Panc1 (cell line): ENCODE measurements around the gene OTUD1. TPM values are rescaled to one million over a fixed set of nuclear protein-coding genes. Genes with fewer than 3 reads are reported as not detected.

Experiments used
- ATAC-seq: fragments of 200-7000 bp; cut with Tn5 transposase; 2 replicates; pipeline ENCODE4 v1.9.1; 2020; ENCODE audit warnings: mild to moderate bottlenecking, moderate library complexity
- BruUV-seq: library from RNA; stranded (reverse); fragments of 400-500 nt; replicated peaks from 2 replicates; lab custom pipeline; 2021; lab: Mats Ljungman, UMichigan
- CTCF ChIA-PET: fragments of 300-600 bp; sonication (Branson Sonifier 250); formaldehyde crosslinking; loops from one replicate; lab custom pipeline; 2022; ENCODE audit warnings: antibody characterized with exemption; lab: Charles Lee
- POLR2A ChIA-PET: fragments of 300-600 bp; sonication (Branson Sonifier 250); formaldehyde crosslinking; loops from one replicate; lab custom pipeline; 2022; ENCODE audit warnings: antibody characterized with exemption; lab: Charles Lee
- DNase-seq: peaks from one replicate; pipeline ENCODE4 v3.0.0-alpha.2; 2010; ENCODE audit warnings: low read depth, low spot score
- H3K27ac ChIP-seq: 2 replicates; pipeline ENCODE4 v1.5.1; 2011; ENCODE audit warnings: mild to moderate bottlenecking, low read length, inconsistent platforms
- H3K27me3 ChIP-seq: fragments of 200-500 bp; sonication (Bioruptor generic); 2 replicates; pipeline ENCODE4 v1.6.0; 2014; ENCODE audit warnings: low read length, inconsistent platforms; ENCODE audit not compliant: control insufficient read depth, insufficient read depth
- H3K36me3 ChIP-seq: fragments of 200-500 bp; sonication (Bioruptor generic); 2 replicates; pipeline ENCODE4 v1.5.1; 2014; ENCODE audit warnings: inconsistent platforms, mild to moderate bottlenecking, low read length, moderate library complexity; ENCODE audit not compliant: control insufficient read depth, insufficient read depth
- H3K4me1 ChIP-seq: 2 replicates; pipeline ENCODE4 v1.5.1; 2011; ENCODE audit warnings: inconsistent platforms, mild to moderate bottlenecking, low read length, moderate library complexity; ENCODE audit not compliant: control insufficient read depth, insufficient read depth
- H3K4me3 ChIP-seq, 2 experiments: 2 replicates each; pipeline ENCODE4 v1.5.1; 2011 to 2012; ENCODE audit warnings: low read depth in 2 of 2, low read length in 2 of 2, mild to moderate bottlenecking in 2 of 2, inconsistent platforms in 1 of 2, moderate library complexity in 1 of 2
- H3K9me3 ChIP-seq: fragments of 200-500 bp; sonication (Bioruptor generic); 2 replicates; pipeline ENCODE4 v1.5.1; 2014; ENCODE audit warnings: low read depth, mild to moderate bottlenecking, inconsistent platforms, low read length, moderate library complexity; ENCODE audit not compliant: control insufficient read depth, insufficient read depth
- POLR2AphosphoS5 ChIP-seq: IDR thresholded peaks from 2 replicates; pipeline ENCODE4 v1.6.1; 2012; ENCODE audit warnings: mild to moderate bottlenecking, low read depth, low read length, moderate library complexity
- SIN3A ChIP-seq: IDR thresholded peaks from 2 replicates; pipeline ENCODE4 v1.6.1; 2012; ENCODE audit warnings: low read depth, mild to moderate bottlenecking, low read length, moderate library complexity, borderline replicate concordance; ENCODE audit not compliant: insufficient read depth
- TCF7L2 ChIP-seq: IDR thresholded peaks from 2 replicates; pipeline ENCODE4 v1.6.1; 2011; ENCODE audit warnings: mild to moderate bottlenecking, low read depth, low read length, inconsistent platforms
- in situ Hi-C: cut with HindIII; loops from 2 replicates; pipeline ENCODE4 v1.10.0; 2016; ENCODE audit warnings: low sequenced_read_pairs, low pct_unique_long_range_greater_than_20kb
- intact Hi-C: fragments of 100-400 bp; cut with micrococcal nuclease; formaldehyde crosslinking; loops from one replicate; pipeline ENCODE4 v1.10.0; 2022; ENCODE audit not compliant: unreplicated experiment
- total RNA-seq: library from RNA; stranded (reverse); gene quantifications from one replicate; pipeline ENCODE4 v1.2.1, GENCODE V29; 2021; ENCODE audit not compliant: unreplicated experiment
- TF ChIP-seq, protein P1 (sequence below): fragments of 450-650 bp; IDR thresholded peaks from 2 replicates; pipeline ENCODE4 v1.5.1; 2017; ENCODE audit warnings: mild to moderate bottlenecking
- TF ChIP-seq, protein P2 (sequence below), 2 experiments: IDR thresholded peaks; 2 replicates each; pipeline ENCODE4 v1.6.1; 2011 to 2012; ENCODE audit warnings: low read depth in 2 of 2, control low read depth in 1 of 2, low read length in 1 of 2, mild to moderate bottlenecking in 1 of 2, moderate library complexity in 1 of 2; ENCODE audit not compliant: insufficient read depth in 1 of 2

The OTUD1 gene
- total RNA-seq, 1 experiment from 2014 or later = 2.8 TPM

DNA sequence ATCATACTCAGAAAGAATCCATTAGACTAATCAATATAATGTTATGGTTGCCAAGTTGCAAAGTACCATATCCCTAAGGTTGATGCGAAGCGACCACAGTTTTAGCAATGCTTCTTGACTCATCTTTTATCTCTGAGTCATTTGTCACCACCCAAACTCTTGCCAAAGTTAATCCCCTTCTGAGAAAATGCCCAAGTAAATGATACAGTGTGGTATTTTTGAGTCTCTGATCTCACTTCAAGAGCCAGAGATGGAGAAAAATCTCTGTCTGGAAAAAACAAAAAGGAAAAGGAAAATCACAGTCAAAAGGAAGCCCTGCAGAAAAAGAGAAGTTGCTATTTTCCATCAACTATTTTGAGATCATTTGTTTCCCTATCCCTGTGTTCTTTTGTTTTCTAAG, 26.7 kb upstream of the OTUD1 start:
- BruUV-seq = no TSS peak
- ChIA-PET CTCF (no interaction called here), POLR2A (no interaction called here)
- DNase-seq (no peak), ATAC-seq (no peak)
- intact Hi-C loops = no loop called here
- Histone ChIP-seq H3K27me3 (no peaks in the 10 kb centered on the region), H3K4me1 (no peaks in the 10 kb centered on the region), H3K4me3 (no peak overlapping the region), H3K27ac (no peak overlapping the region), H3K9me3 (no peaks in the 10 kb centered on the region), H3K36me3 (no peaks in the 10 kb centered on the region)
- in situ Hi-C loops = no loop called here
- TF ChIP-seq, protein P1, sequence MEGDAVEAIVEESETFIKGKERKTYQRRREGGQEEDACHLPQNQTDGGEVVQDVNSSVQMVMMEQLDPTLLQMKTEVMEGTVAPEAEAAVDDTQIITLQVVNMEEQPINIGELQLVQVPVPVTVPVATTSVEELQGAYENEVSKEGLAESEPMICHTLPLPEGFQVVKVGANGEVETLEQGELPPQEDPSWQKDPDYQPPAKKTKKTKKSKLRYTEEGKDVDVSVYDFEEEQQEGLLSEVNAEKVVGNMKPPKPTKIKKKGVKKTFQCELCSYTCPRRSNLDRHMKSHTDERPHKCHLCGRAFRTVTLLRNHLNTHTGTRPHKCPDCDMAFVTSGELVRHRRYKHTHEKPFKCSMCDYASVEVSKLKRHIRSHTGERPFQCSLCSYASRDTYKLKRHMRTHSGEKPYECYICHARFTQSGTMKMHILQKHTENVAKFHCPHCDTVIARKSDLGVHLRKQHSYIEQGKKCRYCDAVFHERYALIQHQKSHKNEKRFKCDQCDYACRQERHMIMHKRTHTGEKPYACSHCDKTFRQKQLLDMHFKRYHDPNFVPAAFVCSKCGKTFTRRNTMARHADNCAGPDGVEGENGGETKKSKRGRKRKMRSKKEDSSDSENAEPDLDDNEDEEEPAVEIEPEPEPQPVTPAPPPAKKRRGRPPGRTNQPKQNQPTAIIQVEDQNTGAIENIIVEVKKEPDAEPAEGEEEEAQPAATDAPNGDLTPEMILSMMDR = no peak
- TF ChIP-seq POLR2AphosphoS5 (no peak), SIN3A (no peak), TCF7L2 (no peak)
- TF ChIP-seq, protein P2, sequence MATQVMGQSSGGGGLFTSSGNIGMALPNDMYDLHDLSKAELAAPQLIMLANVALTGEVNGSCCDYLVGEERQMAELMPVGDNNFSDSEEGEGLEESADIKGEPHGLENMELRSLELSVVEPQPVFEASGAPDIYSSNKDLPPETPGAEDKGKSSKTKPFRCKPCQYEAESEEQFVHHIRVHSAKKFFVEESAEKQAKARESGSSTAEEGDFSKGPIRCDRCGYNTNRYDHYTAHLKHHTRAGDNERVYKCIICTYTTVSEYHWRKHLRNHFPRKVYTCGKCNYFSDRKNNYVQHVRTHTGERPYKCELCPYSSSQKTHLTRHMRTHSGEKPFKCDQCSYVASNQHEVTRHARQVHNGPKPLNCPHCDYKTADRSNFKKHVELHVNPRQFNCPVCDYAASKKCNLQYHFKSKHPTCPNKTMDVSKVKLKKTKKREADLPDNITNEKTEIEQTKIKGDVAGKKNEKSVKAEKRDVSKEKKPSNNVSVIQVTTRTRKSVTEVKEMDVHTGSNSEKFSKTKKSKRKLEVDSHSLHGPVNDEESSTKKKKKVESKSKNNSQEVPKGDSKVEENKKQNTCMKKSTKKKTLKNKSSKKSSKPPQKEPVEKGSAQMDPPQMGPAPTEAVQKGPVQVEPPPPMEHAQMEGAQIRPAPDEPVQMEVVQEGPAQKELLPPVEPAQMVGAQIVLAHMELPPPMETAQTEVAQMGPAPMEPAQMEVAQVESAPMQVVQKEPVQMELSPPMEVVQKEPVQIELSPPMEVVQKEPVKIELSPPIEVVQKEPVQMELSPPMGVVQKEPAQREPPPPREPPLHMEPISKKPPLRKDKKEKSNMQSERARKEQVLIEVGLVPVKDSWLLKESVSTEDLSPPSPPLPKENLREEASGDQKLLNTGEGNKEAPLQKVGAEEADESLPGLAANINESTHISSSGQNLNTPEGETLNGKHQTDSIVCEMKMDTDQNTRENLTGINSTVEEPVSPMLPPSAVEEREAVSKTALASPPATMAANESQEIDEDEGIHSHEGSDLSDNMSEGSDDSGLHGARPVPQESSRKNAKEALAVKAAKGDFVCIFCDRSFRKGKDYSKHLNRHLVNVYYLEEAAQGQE (IDR thresholded peaks at IDR 0.05; ENCODE audit: insufficient read depth in 1 of 2, low read depth in 2 of 2, low read length in 1 of 2) = no peak

DNA sequence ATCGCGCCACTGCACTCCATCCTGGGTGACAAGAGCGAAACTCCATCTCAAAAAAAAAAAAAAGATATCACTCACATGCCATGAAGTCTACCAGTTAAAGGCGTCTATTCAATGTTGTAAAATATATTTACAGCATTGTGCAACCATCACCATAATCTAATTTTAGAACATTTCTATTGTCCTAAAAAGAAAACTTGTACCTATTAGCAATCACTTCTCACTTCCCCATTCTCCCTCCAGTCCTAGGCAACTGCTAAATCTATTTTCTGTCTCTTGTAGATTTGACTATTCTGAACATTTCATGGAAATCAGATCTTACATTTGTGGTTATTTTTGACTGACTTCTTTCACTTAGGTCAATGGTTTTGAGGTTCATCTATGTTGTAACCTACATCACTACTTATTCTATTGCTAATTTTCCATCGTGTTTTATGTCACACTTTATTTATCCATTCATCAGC, 25.2 kb upstream of the OTUD1 start:
- Histone ChIP-seq H3K27ac (no peak overlapping the region), H3K9me3 (no peaks in the 10 kb centered on the region), H3K4me3 (no peak overlapping the region), H3K36me3 (no peaks in the 10 kb centered on the region), H3K27me3 (no peaks in the 10 kb centered on the region), H3K4me1 (no peaks in the 10 kb centered on the region)
- ChIA-PET CTCF (no interaction called here), POLR2A (no interaction called here)
- no peak for TF ChIP-seq TCF7L2
- no peak for TF ChIP-seq SIN3A
- TF ChIP-seq, protein P1 = no peak
- TF ChIP-seq, protein P2 (IDR thresholded peaks at IDR 0.05; ENCODE audit: insufficient read depth in 1 of 2, low read depth in 2 of 2, low read length in 1 of 2) = no peak
- no peak for TF ChIP-seq POLR2AphosphoS5
- ATAC-seq = no peak
- DNase-seq = no peak
- in situ Hi-C loops = no loop called here
- intact Hi-C loops = no loop called here
- BruUV-seq = no TSS peak
